OCI-LY7 (cell line): Measurements from ENCODE around the gene NCKAP1.

Experiments used
- EZH2phosphoT487 ChIP-seq: fragments of 200-600 bp; sonication (generic); IDR thresholded peaks from 2 replicates; pipeline ENCODE4 v1.6.1; 2018; ENCODE audit warnings: low read depth, borderline replicate concordance, mild to moderate bottlenecking, mixed run types, antibody characterized with exemption, low read length, moderate library complexity, mixed read lengths
- TF ChIP-seq, protein P1 (sequence below): fragments of 200-600 bp; sonication (generic); conservative IDR thresholded peaks from 2 replicates; pipeline ENCODE4 v1.5.1; 2014; ENCODE audit warnings: mild to moderate bottlenecking, antibody characterized with exemption, low read length, moderate library complexity, mixed read lengths

DNA sequence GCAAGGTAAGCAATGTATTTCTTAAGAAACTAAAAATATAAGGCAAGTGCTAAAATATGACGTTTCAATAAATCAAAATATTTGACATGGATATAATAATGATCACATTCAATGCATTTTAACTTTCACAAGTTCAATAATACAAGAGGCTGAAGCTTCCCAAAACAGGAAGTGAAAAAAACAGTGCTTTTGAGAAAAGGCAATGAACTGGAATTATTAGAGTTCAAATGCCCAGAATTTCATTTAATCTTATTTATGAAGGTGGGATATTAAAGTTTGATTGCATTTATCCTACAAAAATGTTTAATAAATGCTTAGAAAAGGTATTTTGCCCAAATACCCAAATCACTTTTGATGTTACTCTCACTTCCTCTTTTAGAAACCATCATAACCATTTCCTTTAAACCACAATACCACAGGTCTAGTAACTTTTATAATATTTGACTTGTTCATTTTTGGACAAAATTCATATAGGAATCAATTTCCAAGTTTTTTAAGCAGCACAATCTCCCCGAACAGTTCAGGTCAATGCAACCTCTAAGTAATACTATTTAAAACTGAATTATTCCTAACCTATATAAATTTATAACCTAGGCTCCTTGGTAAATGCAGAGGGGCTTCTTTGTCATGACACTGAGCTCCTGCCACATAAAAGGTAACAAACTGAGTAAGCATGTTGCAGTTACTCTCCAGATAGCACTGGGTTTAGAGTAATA, 2.1 kb downstream of the NCKAP1 start:
- TF ChIP-seq, protein P1, sequence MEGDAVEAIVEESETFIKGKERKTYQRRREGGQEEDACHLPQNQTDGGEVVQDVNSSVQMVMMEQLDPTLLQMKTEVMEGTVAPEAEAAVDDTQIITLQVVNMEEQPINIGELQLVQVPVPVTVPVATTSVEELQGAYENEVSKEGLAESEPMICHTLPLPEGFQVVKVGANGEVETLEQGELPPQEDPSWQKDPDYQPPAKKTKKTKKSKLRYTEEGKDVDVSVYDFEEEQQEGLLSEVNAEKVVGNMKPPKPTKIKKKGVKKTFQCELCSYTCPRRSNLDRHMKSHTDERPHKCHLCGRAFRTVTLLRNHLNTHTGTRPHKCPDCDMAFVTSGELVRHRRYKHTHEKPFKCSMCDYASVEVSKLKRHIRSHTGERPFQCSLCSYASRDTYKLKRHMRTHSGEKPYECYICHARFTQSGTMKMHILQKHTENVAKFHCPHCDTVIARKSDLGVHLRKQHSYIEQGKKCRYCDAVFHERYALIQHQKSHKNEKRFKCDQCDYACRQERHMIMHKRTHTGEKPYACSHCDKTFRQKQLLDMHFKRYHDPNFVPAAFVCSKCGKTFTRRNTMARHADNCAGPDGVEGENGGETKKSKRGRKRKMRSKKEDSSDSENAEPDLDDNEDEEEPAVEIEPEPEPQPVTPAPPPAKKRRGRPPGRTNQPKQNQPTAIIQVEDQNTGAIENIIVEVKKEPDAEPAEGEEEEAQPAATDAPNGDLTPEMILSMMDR: no peak
- TF ChIP-seq EZH2phosphoT487: no peak
